PC-3 (cell line): Measurements from ENCODE around the gene SHF.

Source experiments
- CTCF ChIP-seq: fragments of 300-600 bp; sonication (generic); conservative IDR thresholded peaks from 2 replicates; pipeline ENCODE4 v1.5.1; 2017; ENCODE audit warnings: antibody characterized with exemption, low read depth, mild to moderate bottlenecking, low read length
- EZH2 ChIP-seq: fragments of 300-600 bp; sonication (generic); IDR thresholded peaks from one replicate; pipeline ENCODE4 v1.6.1; 2017; ENCODE audit warnings: antibody characterized with exemption, mild to moderate bottlenecking, low read length; ENCODE audit not compliant: unreplicated experiment
- EZH2phosphoT487 ChIP-seq: fragments of 300-600 bp; sonication (generic); IDR thresholded peaks from 2 replicates; pipeline ENCODE4 v1.6.1; 2018; ENCODE audit warnings: mild to moderate bottlenecking, antibody characterized with exemption, low read length, borderline replicate concordance

GRCh38 chr15:45180201-45180600, 7.6 kb downstream of the SHF start:
- TF ChIP-seq CTCF (no peak), EZH2 (no peak), EZH2phosphoT487 (no peak)
